Spleen (tissue), 11 donors: ENCODE measurements around the gene EGFL8. TPM values are rescaled to one million over a fixed set of nuclear protein-coding genes. Genes with fewer than 3 reads are reported as not detected.

ENCODE experiments used
- DNase-seq: peaks from one replicate; pipeline ENCODE4 v3.0.0-alpha.2; 2020
- H3K27ac ChIP-seq, 8 donors: fragments of 200-600 bp; sonication (generic) in 7 of 8; 1 replicate in 4 of 8; 2 replicates in 4 of 8; pipeline versions ENCODE4 v1.5.0 to v1.8.0; 2016 to 2021; ENCODE audit warnings: inconsistent platforms in 4 of 8, mild to moderate bottlenecking in 4 of 8, moderate library complexity in 1 of 8
- H3K27me3 ChIP-seq, 7 donors: fragments of 200-600 bp; sonication (generic) in 6 of 7; replicated peaks in 1 of 7; 1 replicate in 4 of 7; 2 replicates in 3 of 7; pipeline versions ENCODE4 v1.5.0 to v1.8.0; 2016 to 2021; ENCODE audit warnings: inconsistent platforms in 3 of 7, mild to moderate bottlenecking in 1 of 7
- H3K36me3 ChIP-seq, 6 donors: fragments of 200-600 bp; sonication (generic) in 5 of 6; 1 replicate in 4 of 6; 2 replicates in 2 of 6; pipeline versions ENCODE4 v1.5.0 to v1.8.0; 2016 to 2021; ENCODE audit warnings: inconsistent platforms in 2 of 6
- H3K4me1 ChIP-seq, 6 donors: fragments of 200-600 bp; sonication (generic) in 5 of 6; 1 replicate in 3 of 6; 2 replicates in 3 of 6; pipeline versions ENCODE4 v1.5.0 to v1.8.0; 2016 to 2021; ENCODE audit warnings: inconsistent platforms in 3 of 6
- H3K4me3 ChIP-seq, 8 donors: fragments of 200-600 bp; sonication (generic) in 7 of 8; 1 replicate in 4 of 8; 2 replicates in 4 of 8; pipeline versions ENCODE4 v1.5.0 to v1.8.0; 2016 to 2021; ENCODE audit warnings: inconsistent platforms in 4 of 8, mild to moderate bottlenecking in 4 of 8, moderate library complexity in 2 of 8
- H3K9me3 ChIP-seq, 8 donors: fragments of 200-600 bp; sonication (generic) in 7 of 8; 1 replicate in 4 of 8; 2 replicates in 4 of 8; pipeline versions ENCODE4 v1.5.0 to v1.8.0; 2016 to 2021; ENCODE audit warnings: inconsistent platforms in 4 of 8
- CTCF ChIP-seq, 11 experiments: fragments of 200-600 bp in 7 of 11; fragments of 450-650 bp in 4 of 11; sonication (generic) in 4 of 11; IDR thresholded peaks in 8 of 11; conservative IDR thresholded peaks in 3 of 11; 1 replicate in 7 of 11; 2 replicates in 4 of 11; pipeline versions ENCODE4 v1.4.0 to v1.8.0; 2016 to 2021; ENCODE audit warnings: antibody characterized with exemption in 11 of 11, inconsistent platforms in 4 of 11, mild to moderate bottlenecking in 1 of 11
- POLR2A ChIP-seq, 3 donors: fragments of 450-650 bp; IDR thresholded peaks; one replicate each; pipeline ENCODE4 v1.5.1; 2017; ENCODE audit warnings: antibody characterized with exemption in 3 of 3, mild to moderate bottlenecking in 1 of 3
- POLR2AphosphoS5 ChIP-seq, 3 donors: sonication (generic); formaldehyde crosslinking; IDR thresholded peaks; one replicate each; pipeline ENCODE4 v1.5.1; 2017; ENCODE audit warnings: antibody characterized with exemption in 3 of 3
- WGBS, 5 donors: extraction: QIAGEN DNeasy Blood & Tissue Kit in 3 of 5; methylation state at CpG; one replicate each; pipeline versions ENCODE4 v1.1.5 to v1.1.7; 2013 to 2018; 5-methylcytosine and 5-hydroxymethylcytosine counted together
- intact Hi-C: fragments of 100-400 bp; cut with DNase I; formaldehyde crosslinking; loops from one replicate; pipeline ENCODE4 v1.15.0; 2023; ENCODE audit warnings: low total_unique reads
- polyA plus RNA-seq, 3 donors: library from polyadenylated mRNA; stranded (reverse); fragments of 200-250 nt; gene quantifications; one replicate each; pipeline ENCODE4 v1.2.1, GENCODE V29; 2013
- total RNA-seq, 7 donors: library from RNA; depleted of rRNA in 3 of 7; stranded (reverse); fragments of >200 nt in 3 of 7; fragmentation: NEBNext Ultra II Directional in 4 of 7; extraction: Animal tissue kit (Norgen Biotek cat#: 25700) in 4 of 7; gene quantifications; one replicate each; pipeline versions ENCODE4 v1.1.0 to v1.2.1, GENCODE V29; 2016 to 2021
- donor health status: healthy with polysubstance abuse.
- donor health status: DM: no; HTN: no; CAD: no; lungs with moderate emphysema.
- donor health status: DM: no; HTN: no; CAD: no.
- donor health status: Bipolar disorder and iron deficiency.
- donor health status: healthy.
- donor health status: DM: no; HTN: no; CAD: no.
- donor health status: DM: yes; HTN: yes; CAD: no.

Gene EGFL8
- total and polyA plus RNA-seq, 10 donors: 4.4 to 32.8 (median 11.9) TPM

GRCh38 chr6:32128751-32129296 is 35.6 kb upstream of the EGFL8 start:
- TF ChIP-seq POLR2AphosphoS5 (IDR thresholded peaks at IDR 0.05) (no peak), CTCF (IDR thresholded peaks at IDR 0.05 in 8 of 11, conservative IDR thresholded peaks at IDR 0.05 in 3 of 11) (no peak), POLR2A (IDR thresholded peaks at IDR 0.05) (no peak)
- intact Hi-C loops: loop anchor here (10.0 kb wide), 1 partner anchor 66 kb away; the partner anchor contains the start of genes GPSM3 and PBX2
- H3K36me3 ChIP-seq: peaks cover 0 to 33% (median 28%) of the 10 kb centered on the region in 6 donors
- H3K9me3 ChIP-seq: no peaks in the 10 kb centered on the region
- H3K27ac ChIP-seq: peak overlapping the region in 7 of 8 donors; percentile 67 to 95 (median 92)
- H3K4me1 ChIP-seq: peaks cover 23 to 63% (median 41%) of the 10 kb centered on the region in 6 donors
- peak overlapping the region in 6 of 8 donors; percentile 4 to 97 (median 94) for H3K4me3 ChIP-seq
- DNase-seq: peak; percentile 81
- 87 to 93% (median 89%) methylated on average over 13 of the region's 13 CpGs for WGBS, 5 donors
- H3K27me3 ChIP-seq: no peaks in the 10 kb centered on the region

GRCh38 chr6:32129297-32130088 is 34.9 kb upstream of the EGFL8 start:
- Histone ChIP-seq H3K27me3 (no peaks in the 10 kb centered on the region), H3K4me3 (peak overlapping the region; percentile 41 to 78 (median 61)), H3K36me3 (peaks cover 0 to 27% (median 21%) of the 10 kb centered on the region in 6 donors), H3K9me3 (no peaks in the 10 kb centered on the region), H3K4me1 (peaks cover 23 to 57% (median 39%) of the 10 kb centered on the region in 6 donors), H3K27ac (peak overlapping the region; percentile 77 to 95 (median 91))
- intact Hi-C loops: loop anchor here (10.0 kb wide), 1 partner anchor 65 kb away; the partner anchor contains the start of genes GPSM3 and PBX2
- 39 to 48% (median 42%) methylated on average over 22 of the region's 22 CpGs for WGBS, 5 donors
- TF ChIP-seq POLR2A (IDR thresholded peaks at IDR 0.05) (no peak), POLR2AphosphoS5 (IDR thresholded peaks at IDR 0.05) (no peak), CTCF (IDR thresholded peaks at IDR 0.05 in 8 of 11, conservative IDR thresholded peaks at IDR 0.05 in 3 of 11) (no peak)
- no peak for DNase-seq

GRCh38 chr6:32131439-32131948 is 32.9 kb upstream of the EGFL8 start:
- Histone ChIP-seq H3K27me3 (no peaks in the 10 kb centered on the region), H3K36me3 (peaks cover 0 to 7% (median 2%) of the 10 kb centered on the region in 6 donors), H3K4me3 (no peak overlapping the region), H3K4me1 (peaks cover 23 to 37% (median 31%) of the 10 kb centered on the region in 6 donors), H3K9me3 (no peaks in the 10 kb centered on the region), H3K27ac (no peak overlapping the region)
- WGBS, 5 donors: 90 to 95% (median 94%) methylated on average over 14 of the region's 14 CpGs
- no peak for DNase-seq
- TF ChIP-seq POLR2AphosphoS5 (IDR thresholded peaks at IDR 0.05): no peak
- no peak for TF ChIP-seq CTCF (IDR thresholded peaks at IDR 0.05 in 8 of 11, conservative IDR thresholded peaks at IDR 0.05 in 3 of 11)
- no peak for TF ChIP-seq POLR2A (IDR thresholded peaks at IDR 0.05)
- intact Hi-C loops: no loop called here

- no peaks in the 10 kb centered on the region for H3K9me3 ChIP-seq
- H3K27me3 ChIP-seq: no peaks in the 10 kb centered on the region
- TF ChIP-seq CTCF (IDR thresholded peaks at IDR 0.05 in 8 of 11, conservative IDR thresholded peaks at IDR 0.05 in 3 of 11) (no peak), POLR2AphosphoS5 (IDR thresholded peaks at IDR 0.05) (no peak), POLR2A (IDR thresholded peaks at IDR 0.05) (no peak)
- H3K4me3 ChIP-seq: no peak overlapping the region
- intact Hi-C loops: no loop called here
- peaks cover 17 to 31% (median 25%) of the 10 kb centered on the region in 6 donors for H3K4me1 ChIP-seq
- H3K27ac ChIP-seq: no peak overlapping the region
- peaks cover 0 to under 1% (median 0%) of the 10 kb centered on the region in 6 donors for H3K36me3 ChIP-seq
- no peak for DNase-seq
Observed at GRCh38 chr6:32132110-32132509, 32.3 kb upstream of the EGFL8 start.
